Measurements from ENCODE around the gene RIMKLA. TPM values are rescaled to one million over a fixed set of nuclear protein-coding genes. Genes with fewer than 3 reads are reported as not detected.

The RIMKLA gene, protein sequence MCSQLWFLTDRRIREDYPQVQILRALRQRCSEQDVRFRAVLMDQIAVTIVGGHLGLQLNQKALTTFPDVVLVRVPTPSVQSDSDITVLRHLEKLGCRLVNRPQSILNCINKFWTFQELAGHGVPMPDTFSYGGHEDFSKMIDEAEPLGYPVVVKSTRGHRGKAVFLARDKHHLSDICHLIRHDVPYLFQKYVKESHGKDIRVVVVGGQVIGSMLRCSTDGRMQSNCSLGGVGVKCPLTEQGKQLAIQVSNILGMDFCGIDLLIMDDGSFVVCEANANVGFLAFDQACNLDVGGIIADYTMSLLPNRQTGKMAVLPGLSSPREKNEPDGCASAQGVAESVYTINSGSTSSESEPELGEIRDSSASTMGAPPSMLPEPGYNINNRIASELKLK
- total RNA-seq: not detected in 2 replicates

GRCh38 chr1:42380586-42381279, at the start of gene RIMKLA:
RIMKLA (plus strand) TSS chr1:42380792; CDS start chr1:42380935, 143 bp downstream.

DNA sequence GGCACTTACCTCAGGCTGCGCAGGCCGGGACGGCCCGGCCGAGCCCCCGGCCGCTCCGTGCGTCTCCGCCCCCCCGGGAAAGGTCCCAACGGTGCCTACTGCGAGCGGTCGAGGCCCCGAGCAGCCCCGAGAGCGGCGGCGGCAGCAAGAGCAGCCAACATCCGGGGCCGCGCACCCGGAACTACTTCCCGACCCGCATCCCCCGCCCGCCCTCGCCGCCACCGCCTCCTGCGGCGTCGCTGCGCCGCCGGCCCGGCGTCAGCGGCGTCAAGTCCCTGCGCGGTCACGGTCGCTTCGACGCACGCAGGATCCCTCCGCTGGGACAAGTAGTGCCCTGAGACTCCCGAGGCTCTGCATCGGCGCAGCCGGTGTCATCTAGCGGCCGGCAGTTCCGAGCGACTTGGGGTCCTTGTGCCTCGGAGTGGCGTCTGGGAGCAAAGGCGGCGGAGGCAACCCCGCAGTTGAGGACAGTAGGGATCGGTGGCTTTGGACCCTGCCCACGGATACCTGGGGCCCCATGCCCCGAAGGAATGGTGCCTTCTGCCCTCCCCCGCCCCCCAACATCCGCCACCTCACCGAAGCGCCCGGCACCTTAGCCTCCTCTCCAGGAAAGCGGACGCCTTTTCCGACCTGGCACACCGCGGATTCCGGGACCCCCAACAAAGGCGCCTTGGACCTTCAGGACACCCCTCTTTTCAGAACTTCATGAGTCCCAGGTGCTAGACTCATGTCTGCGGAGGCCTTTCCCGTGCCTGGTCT, 45.4 kb upstream of the RIMKLA start, which contains the start of gene FOXJ3:
Gene FOXJ3, minus strand, starts transcription at position 186 of the 759 bp plus-strand sequence. CDS start 24,142 bp downstream, outside the sequence.

GRCh38 chr1:42456010-42456753, 75.6 kb downstream of the RIMKLA start, which contains the start of the genes PPCS and ZMYND12:
PPCS (plus strand) TSS chr1:42456543; CDS start chr1:42456566, 23 bp downstream.
ZMYND12 (minus strand) TSS chr1:42456022; CDS start chr1:42455997, 25 bp downstream.

DNA sequence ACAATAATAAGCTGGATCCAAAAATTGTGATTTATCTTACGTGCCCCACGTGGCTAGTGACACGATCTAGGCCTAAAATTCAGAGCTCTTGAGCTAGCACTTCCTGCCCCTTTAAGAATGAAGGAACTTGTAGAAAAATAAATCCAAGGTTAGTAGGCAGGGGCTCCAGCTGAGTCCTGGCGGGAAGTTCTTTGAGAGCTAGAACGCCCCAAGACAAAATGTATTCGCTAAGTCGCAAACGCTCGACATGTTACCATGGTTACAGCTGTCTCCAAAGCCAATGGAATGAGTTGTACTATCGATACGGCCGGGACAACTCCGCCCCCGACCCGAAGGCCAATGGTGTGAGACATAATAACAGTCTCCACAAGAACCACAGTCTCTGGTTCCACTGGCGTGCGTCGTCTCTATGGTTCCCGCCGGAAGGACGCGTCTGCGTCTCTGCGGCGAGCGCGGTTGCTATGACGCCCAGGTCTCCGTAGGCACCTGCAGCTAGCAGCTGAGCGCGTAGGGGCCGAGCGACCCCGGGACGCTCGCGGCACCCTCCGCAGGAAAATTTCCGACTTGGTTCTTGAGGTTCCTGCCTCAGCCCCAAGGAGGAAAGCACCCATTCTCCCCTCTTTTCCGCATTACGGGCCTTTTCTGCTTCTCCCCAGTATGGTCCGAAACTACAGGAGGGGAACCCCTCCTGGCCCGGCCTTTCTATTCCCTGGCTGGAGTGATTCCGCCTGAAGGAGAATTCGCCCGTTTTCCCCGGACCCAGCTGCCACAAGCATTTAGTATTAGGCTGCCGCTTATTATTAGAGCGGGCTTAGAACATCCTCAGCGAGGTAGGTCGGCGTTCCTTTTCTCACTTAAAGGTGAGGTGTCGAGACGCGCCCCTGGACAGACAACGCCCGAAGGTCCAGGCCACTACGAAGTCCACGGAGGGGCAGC, 82.5 kb downstream of the RIMKLA start, which contains the start of gene CCDC30:
Gene CCDC30, plus strand, starts transcription at position 459 of the 936 bp plus-strand sequence. CDS start 17,266 bp downstream, outside the sequence.

Other genes with a start within 250 kb of the RIMKLA start
- not detected in 2 replicates for gene GUCA2B, start 227.4 kb upstream of the RIMKLA start, total RNA-seq
- gene GUCA2A, start 216.0 kb upstream of the RIMKLA start, total RNA-seq: not detected in 2 replicates
- 16.0 and 18.1 TPM in 2 replicates for gene FOXJ3, start 45.6 kb upstream of the RIMKLA start, total RNA-seq
- 0.49 and 0.70 TPM in 2 replicates for gene ZMYND12, start 75.2 kb downstream of the RIMKLA start, total RNA-seq
- 50.8 and 91.4 TPM in 2 replicates for gene PPCS, start 75.8 kb downstream of the RIMKLA start, total RNA-seq
- gene CCDC30, start 82.5 kb downstream of the RIMKLA start, total RNA-seq: 0.04 and 0.16 TPM in 2 replicates

Data from hair follicular keratinocyte (primary cell).